Measurements from ENCODE around the gene ELL2. TPM values are rescaled to one million over a fixed set of nuclear protein-coding genes. Genes with fewer than 3 reads are reported as not detected.

The ELL2 gene
- polyA plus RNA-seq, 1 of the 3 experiments (the other 2 are of a cell fraction), result 18.4 TPM

- DNase-seq, result no peak
- Histone ChIP-seq H3K9me2 (no peaks in the 10 kb centered on the region), H3K4me2 (no peak overlapping the region), H3K4me1 (ENCODE audit: control insufficient read depth in 1 of 2, insufficient read depth in 2 of 2, low read depth in 1 of 2, low read length in 1 of 2) (peaks cover 0 to 36% of the 10 kb centered on the region in 2 experiments; a peak in 2 of 4 replicates), H4K20me1 (ENCODE audit: insufficient read depth) (no peaks in the 10 kb centered on the region), H3K36me3 (replicated peaks in 1 of 2; ENCODE audit: control insufficient read depth in 1 of 2, insufficient read depth in 2 of 2, low read length in 1 of 2) (no peaks in the 10 kb centered on the region), H3K4me3 (ENCODE audit: low read depth in 2 of 2, low read length in 1 of 2) (no peak overlapping the region), H3K9ac (no peak overlapping the region), H3K27ac (ENCODE audit: low read depth in 2 of 2, low read length in 1 of 2) (peak overlapping the region in 1 of 2 experiments; percentile 7; a peak in 1 of 4 replicates), H3K27me3 (ENCODE audit: insufficient read depth) (no peaks in the 10 kb centered on the region), H2AFZ (ENCODE audit: low read depth) (no peak overlapping the region), H3F3A (replicated peaks; ENCODE audit: insufficient read depth) (peaks cover 41% of the 10 kb centered on the region), H3K9me3 (no peaks in the 10 kb centered on the region), H3K79me2 (ENCODE audit: insufficient read depth) (no peaks in the 10 kb centered on the region)
- CTCF ChIA-PET, result interaction anchor here (1.1 to 12.9 kb wide), 4 partner anchors 19 to 479 kb away, joined by 3 to 157 read pairs (median 4); no protein-coding TSS in a partner anchor
- WGBS (ENCODE audit: low lambda C conversion rate), result 77% methylated on average over 6 of the region's 6 CpGs
- TF ChIP-seq CTCF (IDR thresholded peaks at IDR 0.05) (no peak), SMC3 (IDR thresholded peaks at IDR 0.05; ENCODE audit: low read depth, low read length) (no peak), EZH2phosphoT487 (IDR thresholded peaks at IDR 0.05; ENCODE audit: borderline replicate concordance, low read depth) (no peak), POLR2AphosphoS5 (IDR thresholded peaks at IDR 0.05; ENCODE audit: low read depth, low read length) (no peak), JUND (IDR thresholded peaks at IDR 0.05) (no peak)
- TF ChIP-seq, protein P1, sequence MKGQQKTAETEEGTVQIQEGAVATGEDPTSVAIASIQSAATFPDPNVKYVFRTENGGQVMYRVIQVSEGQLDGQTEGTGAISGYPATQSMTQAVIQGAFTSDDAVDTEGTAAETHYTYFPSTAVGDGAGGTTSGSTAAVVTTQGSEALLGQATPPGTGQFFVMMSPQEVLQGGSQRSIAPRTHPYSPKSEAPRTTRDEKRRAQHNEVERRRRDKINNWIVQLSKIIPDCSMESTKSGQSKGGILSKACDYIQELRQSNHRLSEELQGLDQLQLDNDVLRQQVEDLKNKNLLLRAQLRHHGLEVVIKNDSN (IDR thresholded peaks at IDR 0.05; ENCODE audit: borderline replicate concordance, low read depth), result no peak
- POLR2A ChIA-PET, result no interaction called here
Observed at GRCh38 chr5:95864944-95865504, 96.6 kb downstream of the ELL2 start.

DNA sequence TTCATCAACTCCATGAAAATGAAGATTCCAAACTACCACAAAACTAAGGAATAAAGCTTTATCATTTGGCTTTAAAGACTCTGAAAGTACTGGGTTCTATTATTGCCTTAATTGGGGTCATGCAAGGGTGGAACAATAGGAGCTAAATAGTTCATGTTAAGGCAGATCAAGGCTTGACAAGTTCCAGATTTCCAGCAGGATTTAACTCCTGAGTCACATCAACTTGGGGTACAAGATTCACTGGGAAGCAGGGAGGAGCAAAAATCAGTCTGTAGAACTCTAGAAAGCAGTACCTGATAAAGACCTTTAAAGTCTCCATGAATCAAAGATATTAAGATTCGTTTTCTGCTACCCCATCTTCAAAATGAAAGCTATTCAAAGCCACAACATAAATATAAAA lies 97.2 kb downstream of the ELL2 start:
- no peak overlapping the region for H3K4me3 ChIP-seq (ENCODE audit: low read depth in 2 of 2, low read length in 1 of 2)
- TF ChIP-seq, protein P2, sequence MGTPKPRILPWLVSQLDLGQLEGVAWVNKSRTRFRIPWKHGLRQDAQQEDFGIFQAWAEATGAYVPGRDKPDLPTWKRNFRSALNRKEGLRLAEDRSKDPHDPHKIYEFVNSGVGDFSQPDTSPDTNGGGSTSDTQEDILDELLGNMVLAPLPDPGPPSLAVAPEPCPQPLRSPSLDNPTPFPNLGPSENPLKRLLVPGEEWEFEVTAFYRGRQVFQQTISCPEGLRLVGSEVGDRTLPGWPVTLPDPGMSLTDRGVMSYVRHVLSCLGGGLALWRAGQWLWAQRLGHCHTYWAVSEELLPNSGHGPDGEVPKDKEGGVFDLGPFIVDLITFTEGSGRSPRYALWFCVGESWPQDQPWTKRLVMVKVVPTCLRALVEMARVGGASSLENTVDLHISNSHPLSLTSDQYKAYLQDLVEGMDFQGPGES (IDR thresholded peaks at IDR 0.05; ENCODE audit: low read depth, low read length), result no peak
- TF ChIP-seq GABPA (IDR thresholded peaks at IDR 0.05; ENCODE audit: low read depth) (no peak), FOSL2 (IDR thresholded peaks at IDR 0.05; ENCODE audit: borderline replicate concordance, low read depth) (no peak), MXI1 (IDR thresholded peaks at IDR 0.05; ENCODE audit: low read depth, low read length) (no peak), SIN3A (IDR thresholded peaks at IDR 0.05; ENCODE audit: borderline replicate concordance, low read depth, low read length) (no peak), RXRA (IDR thresholded peaks at IDR 0.05; ENCODE audit: borderline replicate concordance, low read depth) (no peak), JUND (IDR thresholded peaks at IDR 0.05) (no peak)
- TF ChIP-seq, protein P3, sequence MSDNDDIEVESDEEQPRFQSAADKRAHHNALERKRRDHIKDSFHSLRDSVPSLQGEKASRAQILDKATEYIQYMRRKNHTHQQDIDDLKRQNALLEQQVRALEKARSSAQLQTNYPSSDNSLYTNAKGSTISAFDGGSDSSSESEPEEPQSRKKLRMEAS (IDR thresholded peaks at IDR 0.05; ENCODE audit: low read depth), result no peak
- TF ChIP-seq, protein P4, sequence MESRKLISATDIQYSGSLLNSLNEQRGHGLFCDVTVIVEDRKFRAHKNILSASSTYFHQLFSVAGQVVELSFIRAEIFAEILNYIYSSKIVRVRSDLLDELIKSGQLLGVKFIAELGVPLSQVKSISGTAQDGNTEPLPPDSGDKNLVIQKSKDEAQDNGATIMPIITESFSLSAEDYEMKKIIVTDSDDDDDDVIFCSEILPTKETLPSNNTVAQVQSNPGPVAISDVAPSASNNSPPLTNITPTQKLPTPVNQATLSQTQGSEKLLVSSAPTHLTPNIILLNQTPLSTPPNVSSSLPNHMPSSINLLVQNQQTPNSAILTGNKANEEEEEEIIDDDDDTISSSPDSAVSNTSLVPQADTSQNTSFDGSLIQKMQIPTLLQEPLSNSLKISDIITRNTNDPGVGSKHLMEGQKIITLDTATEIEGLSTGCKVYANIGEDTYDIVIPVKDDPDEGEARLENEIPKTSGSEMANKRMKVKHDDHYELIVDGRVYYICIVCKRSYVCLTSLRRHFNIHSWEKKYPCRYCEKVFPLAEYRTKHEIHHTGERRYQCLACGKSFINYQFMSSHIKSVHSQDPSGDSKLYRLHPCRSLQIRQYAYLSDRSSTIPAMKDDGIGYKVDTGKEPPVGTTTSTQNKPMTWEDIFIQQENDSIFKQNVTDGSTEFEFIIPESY (IDR thresholded peaks at IDR 0.05; ENCODE audit: borderline replicate concordance, low read depth), result no peak
- H3K4me1 ChIP-seq (ENCODE audit: control insufficient read depth in 1 of 2, insufficient read depth in 2 of 2, low read depth in 1 of 2, low read length in 1 of 2), result peaks cover 0 to 37% of the 10 kb centered on the region in 2 experiments; a peak in 3 of 4 replicates
- no peaks in the 10 kb centered on the region for H3K79me2 ChIP-seq (ENCODE audit: insufficient read depth)
- no peak overlapping the region for H3K27ac ChIP-seq (ENCODE audit: low read depth in 2 of 2, low read length in 1 of 2)
- H3K4me2 ChIP-seq, result no peak overlapping the region
- CTCF ChIA-PET, result interaction anchor here (0.6 to 12.9 kb wide), 5 partner anchors 18 to 480 kb away, joined by 3 to 157 read pairs (median 4); no protein-coding TSS in a partner anchor
- 92% methylated on average over 1 of the region's 1 CpG for WGBS (ENCODE audit: low lambda C conversion rate)
- H3K9ac ChIP-seq, result no peak overlapping the region
- no peaks in the 10 kb centered on the region for H4K20me1 ChIP-seq (ENCODE audit: insufficient read depth)
- no peak overlapping the region for H2AFZ ChIP-seq (ENCODE audit: low read depth)
- no peaks in the 10 kb centered on the region for H3K9me2 ChIP-seq
- no peaks in the 10 kb centered on the region for H3K9me3 ChIP-seq
- no peaks in the 10 kb centered on the region for H3K27me3 ChIP-seq (ENCODE audit: insufficient read depth)
- H3K36me3 ChIP-seq (replicated peaks in 1 of 2; ENCODE audit: control insufficient read depth in 1 of 2, insufficient read depth in 2 of 2, low read length in 1 of 2), result no peaks in the 10 kb centered on the region
- H3F3A ChIP-seq (replicated peaks; ENCODE audit: insufficient read depth), result peaks cover 42% of the 10 kb centered on the region
- DNase-seq, result no peak
- POLR2A ChIA-PET, result no interaction called here

Data from SK-N-SH (cell line).